ENCODE results near the gene STK38L.

STK38L gene

GRCh38 chr12:27359578-27360340 is 115.7 kb downstream of the STK38L start:
- DNase-seq = no peak

- DNase-seq = no peak
Observed at GRCh38 chr12:27361372-27361771, 117.3 kb downstream of the STK38L start.

GRCh38 chr12:27366621-27367020 is 122.5 kb downstream of the STK38L start:
- DNase-seq = no peak

- DNase-seq = no peak
Observed at GRCh38 chr12:27367078-27367477, 123.0 kb downstream of the STK38L start.
